ENCODE results near the gene CDC5L.

DNA sequence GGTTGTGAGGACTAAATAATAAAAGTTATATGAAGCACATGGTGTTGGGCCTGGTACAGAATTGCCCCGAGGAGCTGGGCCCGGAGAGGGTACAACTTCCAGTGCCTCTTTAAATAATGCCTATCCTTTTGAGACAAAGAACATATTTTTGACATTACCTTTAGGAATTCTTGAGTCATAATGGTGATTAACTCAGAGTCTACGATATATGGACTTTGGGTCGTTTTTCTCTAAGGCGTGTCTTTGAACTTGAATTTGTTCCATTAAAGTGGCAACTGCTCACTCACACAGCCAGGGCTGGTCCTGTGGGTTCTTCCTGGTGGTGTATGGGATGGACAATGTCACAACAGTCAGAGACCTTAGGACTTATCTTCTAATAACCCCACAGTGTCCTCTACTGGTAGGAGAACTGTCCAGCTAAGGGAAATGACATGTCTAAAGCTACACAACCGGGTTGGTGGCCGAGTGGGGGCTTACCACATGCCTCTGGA lies 106.5 kb downstream of the CDC5L start:
- TF ChIP-seq POLR2AphosphoS5 (IDR thresholded peaks at IDR 0.05; ENCODE audit: borderline replicate concordance, low read depth, low read length) (no peak), EZH2 (IDR thresholded peaks at IDR 0.05) (no peak)

Data from SK-N-MC (cell line).